ENCODE data around the gene TENM3. TPM values are rescaled to one million over a fixed set of nuclear protein-coding genes. Genes with fewer than 3 reads are reported as not detected.

TENM3 gene
- polyA plus RNA-seq, 1 of the 3 experiments (the other 2 are of a cell fraction): 10.4 TPM

DNA sequence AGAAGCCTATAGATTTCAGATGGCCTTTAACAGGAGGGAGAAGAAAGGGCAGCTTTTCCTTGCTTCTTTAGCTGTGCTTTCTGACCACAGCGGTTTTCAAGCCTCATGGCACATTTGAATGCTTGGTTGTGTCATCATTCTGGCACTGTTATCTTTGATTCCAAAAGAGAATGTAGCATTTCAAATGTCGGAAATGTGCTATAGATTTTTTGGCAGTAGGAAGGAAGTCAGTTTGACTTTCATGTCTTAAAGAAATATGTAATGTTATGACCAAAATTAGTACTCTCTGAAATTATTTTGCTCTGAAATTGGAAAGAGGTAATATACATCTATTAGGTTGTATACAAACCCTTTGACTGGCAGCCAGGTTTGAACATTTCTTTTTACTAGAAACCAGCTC, 171.9 kb downstream of the TENM3 start:
- H3K4me3 ChIP-seq (ENCODE audit: low read depth in 2 of 2, low read length in 1 of 2): no peak overlapping the region
- H3K9ac ChIP-seq: no peak overlapping the region
- no peaks in the 10 kb centered on the region for H3K27me3 ChIP-seq (ENCODE audit: insufficient read depth)
- no peaks in the 10 kb centered on the region for H3F3A ChIP-seq (replicated peaks; ENCODE audit: insufficient read depth)
- no peak overlapping the region for H3K27ac ChIP-seq (ENCODE audit: low read depth in 2 of 2, low read length in 1 of 2)
- H3K79me2 ChIP-seq (ENCODE audit: insufficient read depth): no peaks in the 10 kb centered on the region
- H4K20me1 ChIP-seq (ENCODE audit: insufficient read depth): no peaks in the 10 kb centered on the region
- TF ChIP-seq, protein P1, sequence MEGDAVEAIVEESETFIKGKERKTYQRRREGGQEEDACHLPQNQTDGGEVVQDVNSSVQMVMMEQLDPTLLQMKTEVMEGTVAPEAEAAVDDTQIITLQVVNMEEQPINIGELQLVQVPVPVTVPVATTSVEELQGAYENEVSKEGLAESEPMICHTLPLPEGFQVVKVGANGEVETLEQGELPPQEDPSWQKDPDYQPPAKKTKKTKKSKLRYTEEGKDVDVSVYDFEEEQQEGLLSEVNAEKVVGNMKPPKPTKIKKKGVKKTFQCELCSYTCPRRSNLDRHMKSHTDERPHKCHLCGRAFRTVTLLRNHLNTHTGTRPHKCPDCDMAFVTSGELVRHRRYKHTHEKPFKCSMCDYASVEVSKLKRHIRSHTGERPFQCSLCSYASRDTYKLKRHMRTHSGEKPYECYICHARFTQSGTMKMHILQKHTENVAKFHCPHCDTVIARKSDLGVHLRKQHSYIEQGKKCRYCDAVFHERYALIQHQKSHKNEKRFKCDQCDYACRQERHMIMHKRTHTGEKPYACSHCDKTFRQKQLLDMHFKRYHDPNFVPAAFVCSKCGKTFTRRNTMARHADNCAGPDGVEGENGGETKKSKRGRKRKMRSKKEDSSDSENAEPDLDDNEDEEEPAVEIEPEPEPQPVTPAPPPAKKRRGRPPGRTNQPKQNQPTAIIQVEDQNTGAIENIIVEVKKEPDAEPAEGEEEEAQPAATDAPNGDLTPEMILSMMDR (IDR thresholded peaks at IDR 0.05): no peak
- TF ChIP-seq JUND (IDR thresholded peaks at IDR 0.05) (no peak), GATA2 (CRISPR knock-in tag; IDR thresholded peaks at IDR 0.05) (no peak), SMC3 (IDR thresholded peaks at IDR 0.05; ENCODE audit: low read depth, low read length) (no peak), TCF12 (IDR thresholded peaks at IDR 0.05) (no peak), RAD21 (IDR thresholded peaks at IDR 0.05; ENCODE audit: low read length) (no peak), FOSL2 (IDR thresholded peaks at IDR 0.05; ENCODE audit: borderline replicate concordance, low read depth) (no peak), RXRA (IDR thresholded peaks at IDR 0.05; ENCODE audit: borderline replicate concordance, low read depth) (no peak), TEAD4 (IDR thresholded peaks at IDR 0.05; ENCODE audit: borderline replicate concordance, insufficient read depth) (no peak), POLR2AphosphoS5 (IDR thresholded peaks at IDR 0.05; ENCODE audit: low read depth, low read length) (no peak), ELF1 (IDR thresholded peaks at IDR 0.05) (no peak), MXI1 (IDR thresholded peaks at IDR 0.05; ENCODE audit: low read depth, low read length) (no peak), GABPA (IDR thresholded peaks at IDR 0.05; ENCODE audit: low read depth) (no peak)
- TF ChIP-seq, protein P2, sequence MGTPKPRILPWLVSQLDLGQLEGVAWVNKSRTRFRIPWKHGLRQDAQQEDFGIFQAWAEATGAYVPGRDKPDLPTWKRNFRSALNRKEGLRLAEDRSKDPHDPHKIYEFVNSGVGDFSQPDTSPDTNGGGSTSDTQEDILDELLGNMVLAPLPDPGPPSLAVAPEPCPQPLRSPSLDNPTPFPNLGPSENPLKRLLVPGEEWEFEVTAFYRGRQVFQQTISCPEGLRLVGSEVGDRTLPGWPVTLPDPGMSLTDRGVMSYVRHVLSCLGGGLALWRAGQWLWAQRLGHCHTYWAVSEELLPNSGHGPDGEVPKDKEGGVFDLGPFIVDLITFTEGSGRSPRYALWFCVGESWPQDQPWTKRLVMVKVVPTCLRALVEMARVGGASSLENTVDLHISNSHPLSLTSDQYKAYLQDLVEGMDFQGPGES (IDR thresholded peaks at IDR 0.05; ENCODE audit: low read depth, low read length): no peak
- TF ChIP-seq, protein P3, sequence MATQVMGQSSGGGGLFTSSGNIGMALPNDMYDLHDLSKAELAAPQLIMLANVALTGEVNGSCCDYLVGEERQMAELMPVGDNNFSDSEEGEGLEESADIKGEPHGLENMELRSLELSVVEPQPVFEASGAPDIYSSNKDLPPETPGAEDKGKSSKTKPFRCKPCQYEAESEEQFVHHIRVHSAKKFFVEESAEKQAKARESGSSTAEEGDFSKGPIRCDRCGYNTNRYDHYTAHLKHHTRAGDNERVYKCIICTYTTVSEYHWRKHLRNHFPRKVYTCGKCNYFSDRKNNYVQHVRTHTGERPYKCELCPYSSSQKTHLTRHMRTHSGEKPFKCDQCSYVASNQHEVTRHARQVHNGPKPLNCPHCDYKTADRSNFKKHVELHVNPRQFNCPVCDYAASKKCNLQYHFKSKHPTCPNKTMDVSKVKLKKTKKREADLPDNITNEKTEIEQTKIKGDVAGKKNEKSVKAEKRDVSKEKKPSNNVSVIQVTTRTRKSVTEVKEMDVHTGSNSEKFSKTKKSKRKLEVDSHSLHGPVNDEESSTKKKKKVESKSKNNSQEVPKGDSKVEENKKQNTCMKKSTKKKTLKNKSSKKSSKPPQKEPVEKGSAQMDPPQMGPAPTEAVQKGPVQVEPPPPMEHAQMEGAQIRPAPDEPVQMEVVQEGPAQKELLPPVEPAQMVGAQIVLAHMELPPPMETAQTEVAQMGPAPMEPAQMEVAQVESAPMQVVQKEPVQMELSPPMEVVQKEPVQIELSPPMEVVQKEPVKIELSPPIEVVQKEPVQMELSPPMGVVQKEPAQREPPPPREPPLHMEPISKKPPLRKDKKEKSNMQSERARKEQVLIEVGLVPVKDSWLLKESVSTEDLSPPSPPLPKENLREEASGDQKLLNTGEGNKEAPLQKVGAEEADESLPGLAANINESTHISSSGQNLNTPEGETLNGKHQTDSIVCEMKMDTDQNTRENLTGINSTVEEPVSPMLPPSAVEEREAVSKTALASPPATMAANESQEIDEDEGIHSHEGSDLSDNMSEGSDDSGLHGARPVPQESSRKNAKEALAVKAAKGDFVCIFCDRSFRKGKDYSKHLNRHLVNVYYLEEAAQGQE (IDR thresholded peaks at IDR 0.05; ENCODE audit: low read depth, low read length): no peak
- no peaks in the 10 kb centered on the region for H3K9me3 ChIP-seq
- H2AFZ ChIP-seq (ENCODE audit: low read depth): no peak overlapping the region
- H3K4me1 ChIP-seq (ENCODE audit: control insufficient read depth in 1 of 2, insufficient read depth in 2 of 2, low read depth in 1 of 2, low read length in 1 of 2): peaks cover 0 to 2% of the 10 kb centered on the region in 2 experiments; a peak in 1 of 4 replicates
- H3K36me3 ChIP-seq (replicated peaks in 1 of 2; ENCODE audit: control insufficient read depth in 1 of 2, insufficient read depth in 2 of 2, low read length in 1 of 2): no peaks in the 10 kb centered on the region
- H3K4me2 ChIP-seq: no peak overlapping the region
- 72% methylated on average over 2 of the region's 2 CpGs for WGBS (ENCODE audit: low lambda C conversion rate)
- ChIA-PET POLR2A (no interaction called here), CTCF (interaction anchor here (1.2 kb wide), 1 partner anchor 846 kb away, joined by 3 read pairs; no protein-coding TSS in a partner anchor)
- no peaks in the 10 kb centered on the region for H3K9me2 ChIP-seq
- DNase-seq: no peak
